SK-MEL-5 (cell line): Measurements from ENCODE around the gene CCDC149. TPM values are rescaled to one million over a fixed set of nuclear protein-coding genes. Genes with fewer than 3 reads are reported as not detected.
A peak's percentile ranks its signal among the peaks of the same experiment; 100 is the strongest.

Source experiments
- DNase-seq: peaks from one replicate; pipeline ENCODE4 v3.0.0-alpha.2; 2016; ENCODE audit warnings: low read depth, low spot score
- in situ Hi-C: cut with HindIII; loops from 2 replicates; pipeline ENCODE4 v1.10.0; 2016; ENCODE audit warnings: low sequenced_read_pairs, high pct_unique_total_duplicates, low pct_unique_long_range_greater_than_20kb
- polyA plus RNA-seq, 2 experiments: library from polyadenylated mRNA; depleted of rRNA; stranded (reverse); fragments of >200 nt; gene quantifications; 2 replicates each; pipeline ENCODE4 v1.2.3, GENCODE V29; 2015
- total RNA-seq: library from RNA; depleted of rRNA; stranded (reverse); fragments of >200 nt; shearing (Covaris generic); gene quantifications from 2 replicates; pipeline ENCODE4 v1.2.3, GENCODE V29; 2014; rRNA removed

The CCDC149 gene
- total RNA-seq = 0.40 and 0.45 TPM in 2 replicates
- polyA plus RNA-seq (2015; cell fraction: cytosol; rRNA removed) = 0.29 and 0.30 TPM in 2 replicates
- 0.08 and 0.94 TPM in 2 replicates for polyA plus RNA-seq (2015; cell fraction: nucleus; rRNA removed)

- DNase-seq = peak; percentile 11
- in situ Hi-C loops = no loop called here
Observed at GRCh38 chr4:24912252-24913118, at the start of gene CCDC149. TSS of gene CCDC149 (minus strand) at chr4:24913042. CDS start at chr4:24912864, 178 bp downstream.

GRCh38 chr4:24957886-24958285, 45.0 kb upstream of the CCDC149 start:
- in situ Hi-C loops = no loop called here

GRCh38 chr4:24956763-24957162, 43.9 kb upstream of the CCDC149 start:
- no peak for DNase-seq
- in situ Hi-C loops = no loop called here

More at GRCh38 chr4:24957886-24958285, 45.0 kb upstream of the CCDC149 start:
- DNase-seq = no peak

- in situ Hi-C loops = no loop called here
- no peak for DNase-seq
Observed at GRCh38 chr4:24956091-24956490, 43.2 kb upstream of the CCDC149 start.

- no peak for DNase-seq
- in situ Hi-C loops = no loop called here
Observed at GRCh38 chr4:24952667-24953066, 39.8 kb upstream of the CCDC149 start.

GRCh38 chr4:24949970-24950369, 37.1 kb upstream of the CCDC149 start:
- no peak for DNase-seq
- in situ Hi-C loops = no loop called here

- in situ Hi-C loops = no loop called here
- no peak for DNase-seq
Observed at GRCh38 chr4:24937917-24938281, 25.1 kb upstream of the CCDC149 start.

- in situ Hi-C loops = no loop called here
- DNase-seq = no peak
Observed at GRCh38 chr4:24937176-24937916, 24.5 kb upstream of the CCDC149 start.

GRCh38 chr4:24935856-24936255, 23.0 kb upstream of the CCDC149 start:
- in situ Hi-C loops = no loop called here
- no peak for DNase-seq

GRCh38 chr4:24934311-24934710, 21.5 kb upstream of the CCDC149 start:
- in situ Hi-C loops = no loop called here
- DNase-seq = no peak

- in situ Hi-C loops = no loop called here
- DNase-seq = no peak
Observed at GRCh38 chr4:24933684-24934275, 20.9 kb upstream of the CCDC149 start.

- no peak for DNase-seq
- in situ Hi-C loops = no loop called here
Observed at GRCh38 chr4:24932515-24933225, 19.8 kb upstream of the CCDC149 start.

GRCh38 chr4:24930151-24930550, 17.3 kb upstream of the CCDC149 start:
- in situ Hi-C loops = no loop called here
- no peak for DNase-seq

- no peak for DNase-seq
- in situ Hi-C loops = no loop called here
Observed at GRCh38 chr4:24928708-24929107, 15.9 kb upstream of the CCDC149 start.

GRCh38 chr4:24927049-24927448, 14.2 kb upstream of the CCDC149 start:
- in situ Hi-C loops = no loop called here
- no peak for DNase-seq

GRCh38 chr4:24924309-24924781, 11.5 kb upstream of the CCDC149 start:
- in situ Hi-C loops = no loop called here
- peak; percentile 53 for DNase-seq

- in situ Hi-C loops = no loop called here
- DNase-seq = no peak
Observed at GRCh38 chr4:24923550-24923949, 10.7 kb upstream of the CCDC149 start.
